Astrocyte (in vitro differentiated cells and primary cell): ENCODE measurements around the gene CYP2A7. TPM values are rescaled to one million over a fixed set of nuclear protein-coding genes. Genes with fewer than 3 reads are reported as not detected.
"Not testable (repeated sequence)": the region's sequence is repeated elsewhere in the genome, so short reads cannot be mapped to it uniquely, and the experiment has no call there.

Source experiments
- DNase-seq: peaks from one replicate; pipeline ENCODE4 v3.0.0-alpha.2; 2010; ENCODE audit warnings: low read depth
- FAIRE-seq: peaks from 2 replicates; lab custom pipeline; 2011; peaks lifted over from hg19 to GRCh38; lab: Jason Lieb, UNC
- H2AFZ ChIP-seq: 2 replicates; pipeline ENCODE4 v1.6.0; 2012; ENCODE audit warnings: low read depth, low read length, inconsistent platforms
- H3K27ac ChIP-seq: 2 replicates; pipeline ENCODE4 v1.5.1; 2011; ENCODE audit warnings: low read depth, low read length, inconsistent platforms
- H3K27me3 ChIP-seq: 2 replicates; pipeline ENCODE4 v1.6.0; 2011; ENCODE audit warnings: low read length, inconsistent platforms; ENCODE audit not compliant: insufficient read depth
- H3K36me3 ChIP-seq: 2 replicates; pipeline ENCODE4 v1.5.1; 2011; ENCODE audit warnings: low read length, inconsistent platforms; ENCODE audit not compliant: insufficient read depth
- H3K4me1 ChIP-seq: 2 replicates; pipeline ENCODE4 v1.5.1; 2011; ENCODE audit warnings: low read length, inconsistent platforms; ENCODE audit not compliant: insufficient read depth
- H3K4me2 ChIP-seq: 2 replicates; pipeline ENCODE4 v1.6.0; 2012; ENCODE audit warnings: low read length, inconsistent platforms
- H3K4me3 ChIP-seq: 2 replicates; pipeline ENCODE4 v1.5.1; 2011; ENCODE audit warnings: low read depth, mild to moderate bottlenecking, low read length, inconsistent platforms; ENCODE audit not compliant: insufficient read depth
- H3K79me2 ChIP-seq: 2 replicates; pipeline ENCODE4 v1.6.0; 2012; ENCODE audit warnings: mild to moderate bottlenecking, low read length, inconsistent platforms; ENCODE audit not compliant: insufficient read depth
- H3K9ac ChIP-seq: 2 replicates; pipeline ENCODE4 v1.6.0; 2012; ENCODE audit warnings: mild to moderate bottlenecking, low read length, inconsistent platforms
- H3K9me3 ChIP-seq: 2 replicates; pipeline ENCODE4 v1.5.1; 2012; ENCODE audit warnings: low read depth, mild to moderate bottlenecking, low read length, inconsistent platforms; ENCODE audit not compliant: insufficient read depth
- H4K20me1 ChIP-seq: 2 replicates; pipeline ENCODE4 v1.6.0; 2012; ENCODE audit warnings: low read length, inconsistent platforms; ENCODE audit not compliant: insufficient read depth
- H3K27ac Mint-ChIP-seq: one replicate; pipeline ENCODE4 v1.8.0; 2021; ENCODE audit warnings: mild to moderate bottlenecking, mixed read lengths; ENCODE audit not compliant: unreplicated experiment
- H3K27me3 Mint-ChIP-seq: one replicate; pipeline ENCODE4 v1.8.0; 2021; ENCODE audit warnings: low read depth, mixed read lengths; ENCODE audit not compliant: unreplicated experiment
- H3K36me3 Mint-ChIP-seq: one replicate; pipeline ENCODE4 v1.8.0; 2021; ENCODE audit warnings: low read depth, mixed read lengths; ENCODE audit not compliant: unreplicated experiment
- H3K4me1 Mint-ChIP-seq: one replicate; pipeline ENCODE4 v1.8.0; 2021; ENCODE audit warnings: low read depth, mixed read lengths; ENCODE audit not compliant: unreplicated experiment
- H3K4me3 Mint-ChIP-seq: one replicate; pipeline ENCODE4 v1.8.0; 2021; ENCODE audit warnings: mild to moderate bottlenecking, moderate library complexity, mixed read lengths; ENCODE audit not compliant: unreplicated experiment
- H3K9me3 Mint-ChIP-seq: one replicate; pipeline ENCODE4 v1.8.0; 2021; ENCODE audit warnings: mild to moderate bottlenecking, mixed read lengths; ENCODE audit not compliant: unreplicated experiment
- EZH2 ChIP-seq: IDR thresholded peaks from 2 replicates; pipeline ENCODE4 v1.6.1; 2012; ENCODE audit warnings: mild to moderate bottlenecking, low read length, inconsistent platforms; ENCODE audit not compliant: insufficient read depth
- total RNA-seq: library from RNA; stranded (reverse); gene quantifications from 2 replicates; pipeline ENCODE4 v1.2.1, GENCODE V29; 2021
- TF ChIP-seq, protein P1 (sequence below): IDR thresholded peaks from 2 replicates; pipeline ENCODE4 v1.5.1; 2011; ENCODE audit warnings: low read depth, mild to moderate bottlenecking, inconsistent platforms, low read length, moderate library complexity; ENCODE audit not compliant: insufficient read depth

Gene CYP2A7
- total RNA-seq, 1 donor from 2014 or later: not detected

DNA sequence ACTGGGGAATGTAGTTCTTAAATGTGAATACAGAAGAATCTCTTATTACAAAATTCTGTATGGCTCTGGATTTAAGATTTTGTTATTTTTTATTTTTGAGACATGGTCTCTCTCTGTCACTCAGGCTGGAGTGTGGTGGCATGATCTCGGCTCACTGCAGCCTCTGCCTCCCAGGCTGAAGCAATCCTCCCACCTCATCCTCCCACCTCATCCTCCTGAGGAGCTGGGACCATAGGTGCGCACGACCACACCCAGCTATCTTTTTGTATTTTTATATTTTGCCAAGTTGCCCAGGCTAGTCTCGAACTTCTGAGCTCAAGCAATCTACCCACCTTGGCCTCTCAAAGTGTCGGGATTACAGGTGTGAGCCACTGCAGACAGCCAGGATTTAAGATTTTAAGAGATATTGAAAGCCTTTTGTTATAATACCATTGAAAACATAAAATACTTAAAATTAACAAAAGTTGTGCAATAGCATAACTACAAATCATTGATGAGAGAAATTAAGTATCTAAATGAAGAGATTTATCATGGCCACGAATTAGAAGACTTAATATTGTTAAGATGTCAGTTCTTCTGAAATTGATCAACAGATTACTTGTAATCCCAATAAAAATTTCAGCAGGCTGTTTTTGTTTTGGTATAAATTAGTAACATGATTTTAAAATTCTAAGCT is 45.1 kb downstream of the CYP2A7 start:
- no peak overlapping the region for H3K27ac Mint-ChIP-seq

GRCh38 chr19:40833728-40834533 is 48.1 kb downstream of the CYP2A7 start:
- not testable (repeated sequence) for FAIRE-seq, H3K36me3 ChIP-seq, H3K9me3 ChIP-seq, H3K27ac ChIP-seq, H3K27me3 Mint-ChIP-seq, H3K4me3 ChIP-seq, DNase-seq, H3K9ac ChIP-seq, H4K20me1 ChIP-seq, H2AFZ ChIP-seq, H3K27me3 ChIP-seq, H3K79me2 ChIP-seq, H3K9me3 Mint-ChIP-seq, H3K4me3 Mint-ChIP-seq, H3K4me2 ChIP-seq, H3K36me3 Mint-ChIP-seq, H3K4me1 Mint-ChIP-seq, H3K4me1 ChIP-seq
- H3K27ac Mint-ChIP-seq: peak overlapping the region; percentile 9

More for the DNA sequence above, 45.1 kb downstream of the CYP2A7 start:
- Histone ChIP-seq H3K4me3 (no peak overlapping the region), H3K79me2 (no peaks in the 10 kb centered on the region), H3K27me3 (no peaks in the 10 kb centered on the region), H4K20me1 (no peaks in the 10 kb centered on the region), H3K4me2 (no peak overlapping the region), H3K36me3 (no peaks in the 10 kb centered on the region), H3K4me1 (no peaks in the 10 kb centered on the region), H2AFZ (no peak overlapping the region), H3K9ac (no peak overlapping the region), H3K9me3 (no peaks in the 10 kb centered on the region), H3K27ac (no peak overlapping the region)
- Mint-ChIP-seq H3K4me1 (peaks cover 6% of the 10 kb centered on the region), H3K9me3 (peaks cover 2% of the 10 kb centered on the region), H3K4me3 (no peak overlapping the region), H3K27me3 (peaks cover 5% of the 10 kb centered on the region), H3K36me3 (no peaks in the 10 kb centered on the region)
- FAIRE-seq (no peak), DNase-seq (no peak)
- TF ChIP-seq EZH2: no peak
- TF ChIP-seq, protein P1, sequence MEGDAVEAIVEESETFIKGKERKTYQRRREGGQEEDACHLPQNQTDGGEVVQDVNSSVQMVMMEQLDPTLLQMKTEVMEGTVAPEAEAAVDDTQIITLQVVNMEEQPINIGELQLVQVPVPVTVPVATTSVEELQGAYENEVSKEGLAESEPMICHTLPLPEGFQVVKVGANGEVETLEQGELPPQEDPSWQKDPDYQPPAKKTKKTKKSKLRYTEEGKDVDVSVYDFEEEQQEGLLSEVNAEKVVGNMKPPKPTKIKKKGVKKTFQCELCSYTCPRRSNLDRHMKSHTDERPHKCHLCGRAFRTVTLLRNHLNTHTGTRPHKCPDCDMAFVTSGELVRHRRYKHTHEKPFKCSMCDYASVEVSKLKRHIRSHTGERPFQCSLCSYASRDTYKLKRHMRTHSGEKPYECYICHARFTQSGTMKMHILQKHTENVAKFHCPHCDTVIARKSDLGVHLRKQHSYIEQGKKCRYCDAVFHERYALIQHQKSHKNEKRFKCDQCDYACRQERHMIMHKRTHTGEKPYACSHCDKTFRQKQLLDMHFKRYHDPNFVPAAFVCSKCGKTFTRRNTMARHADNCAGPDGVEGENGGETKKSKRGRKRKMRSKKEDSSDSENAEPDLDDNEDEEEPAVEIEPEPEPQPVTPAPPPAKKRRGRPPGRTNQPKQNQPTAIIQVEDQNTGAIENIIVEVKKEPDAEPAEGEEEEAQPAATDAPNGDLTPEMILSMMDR: no peak

DNA sequence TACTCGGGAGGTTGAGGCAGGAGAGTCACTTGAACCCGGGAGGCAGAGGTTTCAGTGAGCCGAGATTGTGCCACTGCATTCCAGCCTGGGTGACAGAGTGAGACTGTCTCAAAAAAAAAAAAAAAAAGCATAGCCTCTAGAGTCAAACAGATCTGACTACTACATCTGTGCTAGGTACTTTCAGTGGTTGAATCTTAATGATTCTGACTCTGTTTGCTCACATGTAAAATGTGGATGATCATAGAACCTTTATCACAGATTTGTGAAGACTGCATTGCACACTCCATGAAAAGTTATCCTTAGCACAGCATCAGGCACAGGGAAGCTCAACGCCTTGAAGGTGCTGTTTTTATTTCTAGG is 49.6 kb downstream of the CYP2A7 start:
- not testable (repeated sequence) for H3K27ac ChIP-seq, H3K9me3 Mint-ChIP-seq, H3K79me2 ChIP-seq, H3K4me2 ChIP-seq, H4K20me1 ChIP-seq, H3K27me3 Mint-ChIP-seq, DNase-seq, H3K36me3 ChIP-seq, H3K4me3 ChIP-seq, H3K9me3 ChIP-seq, H3K27me3 ChIP-seq, H3K4me1 ChIP-seq, H2AFZ ChIP-seq, H3K4me3 Mint-ChIP-seq, FAIRE-seq, H3K9ac ChIP-seq, H3K4me1 Mint-ChIP-seq, H3K36me3 Mint-ChIP-seq
- peak overlapping the region; percentile 26 for H3K27ac Mint-ChIP-seq
